EL (cell line): ENCODE measurements around the gene FGF14.

ENCODE experiments used
- DNase-seq: peaks from one replicate; pipeline ENCODE4 v3.0.0-alpha.2; 2016

Gene FGF14

GRCh38 chr13:101835920-101836319 is 565.9 kb downstream of the FGF14 start:
- no peak for DNase-seq

DNA sequence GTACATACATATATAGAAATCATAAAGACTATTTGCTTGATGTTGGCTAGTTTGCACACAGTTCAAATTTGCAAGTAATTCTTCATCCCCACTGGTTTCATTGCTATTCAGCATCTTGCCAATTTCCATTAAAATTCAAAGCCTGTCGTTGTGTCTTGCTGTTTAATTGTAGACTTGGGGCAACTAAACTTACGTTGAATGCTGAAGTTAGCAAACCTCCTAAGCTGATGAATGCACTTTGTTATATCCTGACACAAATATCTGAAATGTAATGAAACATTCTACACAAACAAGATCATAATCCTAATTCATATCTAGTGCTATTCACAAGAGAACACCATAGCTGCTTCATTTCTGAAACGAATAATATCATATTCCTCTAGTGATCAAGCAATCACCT is 568.2 kb downstream of the FGF14 start:
- no peak for DNase-seq

DNA sequence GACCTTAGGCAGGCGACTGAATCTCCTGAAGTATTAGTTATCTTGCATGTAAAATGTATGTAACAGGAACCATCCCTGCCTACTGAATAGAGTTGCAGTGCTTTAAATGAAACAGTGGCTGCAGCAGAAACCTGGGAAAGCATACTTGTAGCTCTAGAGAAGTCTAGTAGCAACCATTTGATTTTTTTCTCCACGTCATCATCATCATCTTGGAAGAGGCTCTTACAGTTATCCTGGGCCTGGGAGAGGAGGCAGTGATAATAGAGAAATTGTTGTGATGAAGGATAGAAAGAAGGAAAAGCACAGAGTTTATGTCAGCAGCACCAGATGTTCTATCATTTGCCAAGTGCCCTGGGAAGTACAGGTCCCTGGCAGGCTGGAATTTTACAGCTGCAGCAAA is 571.8 kb downstream of the FGF14 start:
- DNase-seq: no peak

GRCh38 chr13:101829484-101829883 is 572.4 kb downstream of the FGF14 start:
- peak; percentile 1 for DNase-seq

DNA sequence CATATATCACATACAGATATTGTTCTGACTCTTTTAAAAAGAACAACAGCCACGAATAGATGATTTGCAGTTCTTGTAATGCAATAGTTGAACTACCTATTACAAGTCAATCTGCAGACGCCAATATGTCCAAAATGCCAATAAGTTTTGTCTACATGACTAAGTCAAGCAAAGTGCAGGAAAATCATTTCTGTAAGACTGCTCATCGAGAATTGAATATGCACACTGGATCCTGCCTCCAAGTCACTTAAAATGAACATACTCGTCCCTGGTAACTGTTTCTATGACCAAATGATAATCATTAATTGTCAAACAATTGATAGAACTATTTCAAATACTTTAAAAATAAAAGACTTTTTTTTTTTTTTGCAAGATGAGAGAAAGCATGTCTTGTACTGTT is 573.7 kb downstream of the FGF14 start:
- DNase-seq: no peak

DNA sequence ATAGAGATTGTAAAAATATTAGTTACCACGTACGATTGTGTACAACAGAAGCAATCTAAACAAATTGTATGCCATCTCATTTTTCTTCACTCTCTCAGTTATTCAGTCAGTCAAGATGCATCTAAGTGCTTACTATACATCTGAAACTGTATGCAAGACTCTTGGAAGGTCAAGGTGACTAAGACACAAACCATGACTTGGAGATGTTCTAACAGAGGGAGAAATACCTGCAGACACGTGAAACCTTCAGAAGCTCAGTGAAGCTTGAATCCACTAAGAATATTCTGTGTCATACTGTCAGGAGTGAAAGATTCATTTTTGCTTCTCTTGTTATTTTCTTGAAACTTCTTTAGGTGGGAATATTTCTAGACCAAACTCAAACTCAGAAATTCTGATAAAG is 584.0 kb downstream of the FGF14 start:
- no peak for DNase-seq

GRCh38 chr13:101811881-101812280 is 590.0 kb downstream of the FGF14 start:
- DNase-seq: no peak

GRCh38 chr13:101811284-101811839 is 590.5 kb downstream of the FGF14 start:
- DNase-seq: no peak

DNA sequence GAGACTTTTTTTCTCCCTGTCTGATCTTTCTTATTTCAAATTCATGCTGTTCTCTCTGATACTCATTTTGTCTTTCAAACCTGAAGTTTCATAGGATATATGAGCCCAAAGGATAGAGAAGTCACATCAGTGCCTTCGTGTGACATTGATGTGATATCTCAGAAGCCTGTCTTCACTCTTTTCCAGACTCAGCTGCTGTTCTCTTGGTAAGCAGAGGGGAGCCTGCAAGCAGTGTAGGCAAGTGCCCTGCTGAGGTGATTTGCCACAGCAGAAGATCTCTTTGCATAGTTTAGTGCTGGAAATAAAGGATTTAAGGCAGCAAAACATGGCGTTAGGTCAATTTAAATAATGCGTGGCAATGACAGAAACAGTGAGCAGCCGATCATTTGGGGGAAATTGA is 602.7 kb downstream of the FGF14 start:
- no peak for DNase-seq

GRCh38 chr13:101798437-101798836 is 603.4 kb downstream of the FGF14 start:
- no peak for DNase-seq

DNA sequence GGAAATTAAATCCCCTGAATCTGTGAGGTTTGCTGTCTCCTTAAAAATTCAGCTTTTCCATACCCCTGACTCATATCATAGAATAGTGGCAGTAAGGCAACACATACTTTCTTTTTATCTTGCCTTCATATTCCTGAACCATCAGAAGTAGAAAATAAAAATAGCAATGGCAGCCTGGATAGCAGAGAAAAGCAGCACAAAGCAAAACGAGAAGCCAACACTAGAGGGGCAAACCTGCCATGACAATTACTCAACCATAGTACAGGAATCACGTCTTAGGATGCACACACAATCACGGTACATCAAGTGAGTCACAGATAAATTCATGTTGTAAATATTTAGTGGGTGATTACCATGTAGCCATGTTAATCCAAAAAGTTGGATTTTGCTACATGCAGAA is 606.4 kb downstream of the FGF14 start:
- DNase-seq: no peak

DNA sequence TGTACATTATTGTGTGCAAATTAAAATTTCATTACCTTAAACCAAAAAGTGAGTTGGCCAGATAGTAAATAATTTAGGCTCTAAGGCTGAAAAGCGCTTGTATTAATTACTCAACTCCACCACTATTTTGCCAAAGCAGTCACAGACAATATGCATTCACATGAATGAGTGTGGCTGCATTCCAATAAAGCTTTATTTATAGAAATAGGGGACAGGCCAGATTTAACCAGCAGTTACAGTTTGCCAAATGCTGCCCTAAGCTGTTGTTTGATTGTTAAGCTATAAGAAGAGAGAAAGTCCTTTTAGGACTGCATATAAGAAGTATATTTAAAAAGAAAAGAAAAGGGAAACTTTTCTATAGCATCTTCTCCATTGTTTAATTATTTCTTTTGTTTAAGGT is 606.8 kb downstream of the FGF14 start:
- no peak for DNase-seq

- no peak for DNase-seq
These were observed 609.7 kb downstream of the FGF14 start for GRCh38 chr13:101792189-101792588.

DNA sequence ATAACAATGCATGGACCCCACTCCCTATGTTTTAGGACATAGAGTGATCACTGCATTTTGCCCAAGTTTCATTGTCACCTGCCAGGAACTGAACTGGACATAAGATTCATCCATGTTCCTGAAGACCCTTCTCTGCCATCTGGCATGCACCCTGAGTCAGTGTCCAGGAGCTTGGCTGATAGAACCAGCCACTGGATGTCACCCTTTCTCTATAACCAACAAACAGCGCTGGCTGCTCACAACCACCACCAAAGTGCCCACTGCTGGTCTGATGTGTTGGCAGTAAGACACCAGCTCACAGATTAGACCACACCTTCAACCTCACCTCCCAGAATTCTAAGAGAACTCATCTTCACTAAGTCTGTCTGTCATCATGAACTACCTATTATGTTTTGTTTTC is 616.0 kb downstream of the FGF14 start:
- peak; percentile 38 for DNase-seq

DNA sequence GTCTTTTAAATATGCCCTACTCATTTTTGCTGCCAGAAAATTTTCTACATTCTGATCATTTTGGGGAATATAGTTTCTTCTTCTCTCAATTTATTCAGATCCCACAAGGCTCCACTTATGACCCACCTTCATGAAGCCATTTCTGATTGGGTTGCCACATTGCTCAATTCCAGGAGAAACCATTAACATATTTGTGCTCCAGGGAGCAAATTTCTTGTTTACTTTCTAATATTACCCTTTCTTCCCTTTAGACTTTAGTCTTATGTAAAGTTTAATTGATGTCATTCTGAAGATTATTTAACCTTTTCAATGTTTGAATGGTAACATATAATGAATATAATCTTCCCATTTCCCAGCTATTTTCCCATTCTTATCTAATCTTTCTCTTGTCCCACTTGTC is 617.5 kb downstream of the FGF14 start:
- no peak for DNase-seq

GRCh38 chr13:101783554-101783953 is 618.3 kb downstream of the FGF14 start:
- no peak for DNase-seq

- DNase-seq: no peak
These were observed 621.6 kb downstream of the FGF14 start for GRCh38 chr13:101780211-101780610.

GRCh38 chr13:101779147-101779546 is 622.7 kb downstream of the FGF14 start:
- no peak for DNase-seq

- no peak for DNase-seq
These were observed 626.6 kb downstream of the FGF14 start for GRCh38 chr13:101775267-101775666.

GRCh38 chr13:101774393-101774792 is 627.5 kb downstream of the FGF14 start:
- no peak for DNase-seq

GRCh38 chr13:101773062-101773461 is 628.8 kb downstream of the FGF14 start:
- DNase-seq: peak; percentile 34

- DNase-seq: no peak
These were observed 634.7 kb downstream of the FGF14 start for GRCh38 chr13:101767131-101767530.

- DNase-seq: peak; percentile 11
These were observed 638.7 kb downstream of the FGF14 start for GRCh38 chr13:101763191-101763590.

- DNase-seq: peak; percentile 48
These were observed 644.3 kb downstream of the FGF14 start for GRCh38 chr13:101757446-101758039.

DNA sequence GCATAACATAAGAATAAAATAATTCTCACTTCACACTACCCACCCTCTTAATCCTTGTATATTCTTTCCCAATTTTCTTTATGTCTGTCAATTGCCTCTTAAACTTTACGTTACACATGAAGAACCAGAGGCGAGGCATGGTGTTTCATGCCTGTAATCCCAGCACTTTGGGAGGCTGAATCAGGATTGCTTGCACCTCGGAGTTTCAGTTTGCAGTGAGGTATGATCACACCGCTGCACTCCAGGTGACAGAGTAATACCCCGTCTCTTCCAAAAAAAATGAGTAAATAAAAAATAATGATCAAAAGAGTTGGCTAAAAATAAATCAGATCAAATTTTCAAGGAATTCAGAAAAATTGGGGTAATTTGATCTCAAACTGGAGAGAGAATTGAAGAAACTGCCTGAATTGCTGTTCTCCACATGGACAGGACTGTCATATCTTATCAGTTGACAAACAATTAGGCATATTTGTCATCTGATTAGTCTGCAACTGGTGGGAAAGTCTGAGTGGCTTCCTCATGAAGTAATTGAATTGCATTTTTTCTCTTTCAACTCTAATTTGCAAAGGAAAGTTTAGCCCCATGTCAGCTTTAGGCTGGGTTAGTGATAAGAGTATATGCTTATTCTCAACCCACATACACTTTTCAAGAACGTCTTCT is 646.5 kb downstream of the FGF14 start:
- no peak for DNase-seq
